ENCODE measurements around the gene MLXIP. TPM values are rescaled to one million over a fixed set of nuclear protein-coding genes. Genes with fewer than 3 reads are reported as not detected.
A peak's percentile ranks its signal among the peaks of the same experiment; 100 is the strongest.

Gene MLXIP
- total and polyA plus RNA-seq, 9 of the 15 experiments (the other 6 are each of a cell fraction or from before 2014, with no cell fraction given), result 2.2 to 66.3 (median 18.1) TPM

GRCh38 chr12:122093098-122093883 is 14.7 kb downstream of the MLXIP start (continued):
- TF ChIP-seq EP400 (IDR thresholded peaks at IDR 0.05), result no peak
- TF ChIP-seq SAP30 (IDR thresholded peaks at IDR 0.05; ENCODE audit: borderline replicate concordance, insufficient read depth, low read depth, low read length, poor library complexity, severe bottlenecking), result no peak
- no peak for TF ChIP-seq RAD51 (IDR thresholded peaks at IDR 0.05; ENCODE audit: borderline replicate concordance, low read depth)
- no peak for TF ChIP-seq MECOM (CRISPR knock-in tag; IDR thresholded peaks at IDR 0.05)
- TF ChIP-seq, protein P1, sequence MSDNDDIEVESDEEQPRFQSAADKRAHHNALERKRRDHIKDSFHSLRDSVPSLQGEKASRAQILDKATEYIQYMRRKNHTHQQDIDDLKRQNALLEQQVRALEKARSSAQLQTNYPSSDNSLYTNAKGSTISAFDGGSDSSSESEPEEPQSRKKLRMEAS (CRISPR knock-in tag; IDR thresholded peaks at IDR 0.05), result peak; percentile 36; the same call in 1 of the 2 replicates
- peak; percentile 27; the same call in 1 of the 2 replicates for TF ChIP-seq EGR1 (conservative IDR thresholded peaks at IDR 0.05)
- TF ChIP-seq ATF1 (CRISPR knock-in tag; IDR thresholded peaks at IDR 0.05), result no peak
- no peak for TF ChIP-seq ATF1 (tag; IDR thresholded peaks at IDR 0.05)
- TF ChIP-seq ZNF197 (CRISPR knock-in tag; IDR thresholded peaks at IDR 0.05; ENCODE audit: low read depth), result no peak
- TF ChIP-seq CBX3 (IDR thresholded peaks at IDR 0.05; ENCODE audit: borderline replicate concordance in 1 of 2, low read length in 2 of 2), result no peak; a peak in 1 of 3 replicates
- TF ChIP-seq ZNF583 (CRISPR knock-in tag; IDR thresholded peaks at IDR 0.05), result no peak
- TF ChIP-seq ZNF316 (IDR thresholded peaks at IDR 0.05), result no peak
- TF ChIP-seq ZBTB1 (CRISPR knock-in tag; IDR thresholded peaks at IDR 0.05; ENCODE audit: borderline replicate concordance, low read depth), result no peak
- no peak for TF ChIP-seq SMAD2 (IDR thresholded peaks at IDR 0.05; ENCODE audit: low read depth, low read length)
- TF ChIP-seq ZNF121 (CRISPR knock-in tag; conservative IDR thresholded peaks at IDR 0.05), result no peak
- TF ChIP-seq NONO (IDR thresholded peaks at IDR 0.05; ENCODE audit: low read depth in 2 of 2, low read length in 1 of 2), result no peak
- 0 out of 2 replicates have a peak, but pooled peaks have one; percentile 21 for TF ChIP-seq TAF7 (tag; IDR thresholded peaks at IDR 0.05)
- TF ChIP-seq SP1 (CRISPR knock-in tag; IDR thresholded peaks at IDR 0.05), result no peak
- no peak for TF ChIP-seq MCM7 (IDR thresholded peaks at IDR 0.05)
- TF ChIP-seq KLF10 (CRISPR knock-in tag; IDR thresholded peaks at IDR 0.05), result no peak
- TF ChIP-seq FOXA3 (CRISPR knock-in tag; conservative IDR thresholded peaks at IDR 0.05 in 1 of 2, IDR thresholded peaks at IDR 0.05 in 1 of 2), result peak in 1 of 2 experiments; percentile 39; a peak in 1 of 4 replicates
- no peak for TF ChIP-seq MIER1 (IDR thresholded peaks at IDR 0.05; ENCODE audit: low read depth)
- TF ChIP-seq ZNF140 (CRISPR knock-in tag; IDR thresholded peaks at IDR 0.05), result no peak
- no peak for TF ChIP-seq CREBBP (IDR thresholded peaks at IDR 0.05; ENCODE audit: low read depth, low read length)
- TF ChIP-seq, protein P2, sequence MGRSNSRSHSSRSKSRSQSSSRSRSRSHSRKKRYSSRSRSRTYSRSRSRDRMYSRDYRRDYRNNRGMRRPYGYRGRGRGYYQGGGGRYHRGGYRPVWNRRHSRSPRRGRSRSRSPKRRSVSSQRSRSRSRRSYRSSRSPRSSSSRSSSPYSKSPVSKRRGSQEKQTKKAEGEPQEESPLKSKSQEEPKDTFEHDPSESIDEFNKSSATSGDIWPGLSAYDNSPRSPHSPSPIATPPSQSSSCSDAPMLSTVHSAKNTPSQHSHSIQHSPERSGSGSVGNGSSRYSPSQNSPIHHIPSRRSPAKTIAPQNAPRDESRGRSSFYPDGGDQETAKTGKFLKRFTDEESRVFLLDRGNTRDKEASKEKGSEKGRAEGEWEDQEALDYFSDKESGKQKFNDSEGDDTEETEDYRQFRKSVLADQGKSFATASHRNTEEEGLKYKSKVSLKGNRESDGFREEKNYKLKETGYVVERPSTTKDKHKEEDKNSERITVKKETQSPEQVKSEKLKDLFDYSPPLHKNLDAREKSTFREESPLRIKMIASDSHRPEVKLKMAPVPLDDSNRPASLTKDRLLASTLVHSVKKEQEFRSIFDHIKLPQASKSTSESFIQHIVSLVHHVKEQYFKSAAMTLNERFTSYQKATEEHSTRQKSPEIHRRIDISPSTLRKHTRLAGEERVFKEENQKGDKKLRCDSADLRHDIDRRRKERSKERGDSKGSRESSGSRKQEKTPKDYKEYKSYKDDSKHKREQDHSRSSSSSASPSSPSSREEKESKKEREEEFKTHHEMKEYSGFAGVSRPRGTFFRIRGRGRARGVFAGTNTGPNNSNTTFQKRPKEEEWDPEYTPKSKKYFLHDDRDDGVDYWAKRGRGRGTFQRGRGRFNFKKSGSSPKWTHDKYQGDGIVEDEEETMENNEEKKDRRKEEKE (IDR thresholded peaks at IDR 0.05; ENCODE audit: borderline replicate concordance in 1 of 2, control insufficient read depth in 1 of 2, low read depth in 2 of 2, low read length in 1 of 2), result no peak
- no peak for TF ChIP-seq PREB (CRISPR knock-in tag; IDR thresholded peaks at IDR 0.05)

Data from K562 (cell line).